Omental fat pad (tissue), 4 donors: Measurements from ENCODE around the gene CECR2. TPM values are rescaled to one million over a fixed set of nuclear protein-coding genes. Genes with fewer than 3 reads are reported as not detected.

Experiments
- ATAC-seq: fragments of 150-250 bp; one replicate; pipeline ENCODE4 v1.9.1; 2016; ENCODE audit warnings: mild to moderate bottlenecking, moderate library complexity; ENCODE audit not compliant: low FRiP score
- DNase-seq: peaks from one replicate; pipeline ENCODE4 v3.0.0-alpha.2; 2019; ENCODE audit warnings: low spot score
- total RNA-seq, 4 donors: library from RNA; depleted of rRNA; stranded (reverse); fragments of >200 nt; gene quantifications; one replicate each; pipeline ENCODE4 v1.1.0, GENCODE V29; 2016
- TF ChIP-seq, protein P1 (sequence below), 3 donors: fragments of 450-650 bp; IDR thresholded peaks; one replicate each; pipeline ENCODE4 v1.5.1; 2016 to 2017; ENCODE audit warnings: antibody characterized with exemption in 3 of 3, mild to moderate bottlenecking in 3 of 3, moderate library complexity in 2 of 3

Gene CECR2
- total RNA-seq, 4 donors from 2014 or later, result 0.24 to 3.9 (median 0.70) TPM

DNA sequence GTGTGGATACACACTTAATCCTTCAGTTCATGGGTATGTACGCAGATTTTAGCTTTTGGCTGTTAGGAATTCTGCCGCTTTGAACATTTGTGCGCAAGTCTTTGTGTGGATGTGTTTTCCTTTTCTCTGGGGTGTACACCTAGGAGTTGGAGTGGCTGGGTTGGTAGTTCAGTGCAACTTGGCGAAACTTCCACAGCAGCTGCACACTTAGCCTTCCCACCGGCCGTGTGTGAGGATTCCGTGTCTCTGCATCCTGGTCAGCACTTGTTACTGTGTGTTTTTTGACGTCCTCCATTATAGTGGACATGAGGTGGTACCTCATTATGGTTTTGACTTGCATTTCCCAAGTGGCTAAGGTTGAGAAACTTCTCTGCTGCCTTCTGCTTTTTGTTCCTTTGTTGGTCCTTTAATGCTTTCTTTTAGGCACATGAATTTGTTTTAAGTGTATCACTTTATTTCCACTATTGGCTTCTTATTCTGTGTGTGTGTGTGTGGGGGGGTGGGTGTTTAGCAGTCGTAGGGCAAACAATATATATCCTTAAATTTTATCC is 121.9 kb downstream of the CECR2 start:
- DNase-seq, result no peak
- TF ChIP-seq, protein P1, sequence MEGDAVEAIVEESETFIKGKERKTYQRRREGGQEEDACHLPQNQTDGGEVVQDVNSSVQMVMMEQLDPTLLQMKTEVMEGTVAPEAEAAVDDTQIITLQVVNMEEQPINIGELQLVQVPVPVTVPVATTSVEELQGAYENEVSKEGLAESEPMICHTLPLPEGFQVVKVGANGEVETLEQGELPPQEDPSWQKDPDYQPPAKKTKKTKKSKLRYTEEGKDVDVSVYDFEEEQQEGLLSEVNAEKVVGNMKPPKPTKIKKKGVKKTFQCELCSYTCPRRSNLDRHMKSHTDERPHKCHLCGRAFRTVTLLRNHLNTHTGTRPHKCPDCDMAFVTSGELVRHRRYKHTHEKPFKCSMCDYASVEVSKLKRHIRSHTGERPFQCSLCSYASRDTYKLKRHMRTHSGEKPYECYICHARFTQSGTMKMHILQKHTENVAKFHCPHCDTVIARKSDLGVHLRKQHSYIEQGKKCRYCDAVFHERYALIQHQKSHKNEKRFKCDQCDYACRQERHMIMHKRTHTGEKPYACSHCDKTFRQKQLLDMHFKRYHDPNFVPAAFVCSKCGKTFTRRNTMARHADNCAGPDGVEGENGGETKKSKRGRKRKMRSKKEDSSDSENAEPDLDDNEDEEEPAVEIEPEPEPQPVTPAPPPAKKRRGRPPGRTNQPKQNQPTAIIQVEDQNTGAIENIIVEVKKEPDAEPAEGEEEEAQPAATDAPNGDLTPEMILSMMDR (IDR thresholded peaks at IDR 0.05), result no peak
- no peak for ATAC-seq

DNA sequence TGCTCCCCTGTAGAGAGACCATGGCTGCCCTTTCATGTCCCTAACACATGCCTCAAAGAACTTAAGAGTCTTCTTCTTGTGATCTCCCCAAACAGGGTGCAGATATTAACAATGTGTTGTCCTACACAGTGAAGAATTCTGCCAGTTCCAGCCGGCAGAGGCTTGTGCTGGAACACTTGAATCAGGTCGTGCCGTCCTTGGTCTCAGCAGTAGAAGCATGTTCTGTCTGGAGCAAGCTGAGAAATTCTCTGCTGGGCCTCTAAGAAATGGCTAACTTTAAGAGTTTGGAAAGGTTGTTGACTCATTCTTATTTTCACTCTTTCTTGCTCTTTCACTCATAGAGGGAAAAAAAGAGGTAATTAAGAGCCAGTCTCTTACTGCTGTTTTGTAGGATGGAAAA is 123.0 kb downstream of the CECR2 start:
- no peak for DNase-seq
- no peak for ATAC-seq
- TF ChIP-seq, protein P1 (IDR thresholded peaks at IDR 0.05), result no peak

DNA sequence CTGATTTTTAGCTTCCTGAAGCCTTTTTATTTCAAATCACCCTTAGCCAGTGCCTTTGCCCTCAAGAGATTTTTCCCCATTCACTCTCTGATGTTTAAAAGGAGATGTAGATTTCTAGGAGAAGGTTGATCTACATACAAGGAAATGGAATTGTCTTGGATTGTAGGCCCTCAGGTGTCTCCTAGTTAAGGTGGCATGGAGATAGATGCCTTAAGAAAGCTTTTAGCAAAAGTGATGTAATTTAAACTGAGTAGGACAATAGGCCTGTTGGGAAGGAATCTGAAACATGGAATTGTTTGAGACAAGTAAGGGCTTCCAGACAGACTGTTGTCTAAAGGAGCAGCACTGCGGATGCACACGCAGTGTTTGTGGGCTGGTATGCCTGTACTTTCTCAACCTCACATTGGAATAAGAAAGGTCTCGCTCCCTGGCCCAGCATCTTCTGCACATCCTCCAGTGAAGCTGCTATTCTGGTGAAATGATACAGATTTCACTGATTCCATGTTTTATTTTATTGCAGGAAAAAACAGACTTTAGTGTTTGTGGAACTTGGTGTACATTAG is 124.2 kb downstream of the CECR2 start:
- ATAC-seq, result no peak
- TF ChIP-seq, protein P1 (IDR thresholded peaks at IDR 0.05), result no peak
- no peak for DNase-seq

DNA sequence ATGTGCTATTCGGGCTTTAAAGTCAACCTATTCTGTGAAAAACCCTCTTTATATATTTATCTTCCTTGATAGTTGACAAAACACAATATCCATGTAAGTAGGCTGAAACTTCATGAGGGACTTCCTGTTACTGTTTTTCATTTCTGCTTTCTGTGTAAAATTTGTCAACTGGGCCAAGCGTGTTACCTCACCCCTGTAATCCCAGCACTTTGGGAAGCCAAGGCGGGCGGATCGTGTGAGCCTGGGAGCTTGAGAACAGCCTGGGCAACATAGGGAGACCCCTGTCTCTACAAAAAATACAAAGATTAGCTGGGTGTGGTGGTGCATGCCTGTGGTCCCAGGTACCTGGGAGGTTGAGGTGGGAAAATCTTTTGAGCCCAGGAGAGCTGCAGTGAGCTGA is 127.6 kb downstream of the CECR2 start:
- TF ChIP-seq, protein P1 (IDR thresholded peaks at IDR 0.05), result no peak
- ATAC-seq (no peak), DNase-seq (no peak)

DNA sequence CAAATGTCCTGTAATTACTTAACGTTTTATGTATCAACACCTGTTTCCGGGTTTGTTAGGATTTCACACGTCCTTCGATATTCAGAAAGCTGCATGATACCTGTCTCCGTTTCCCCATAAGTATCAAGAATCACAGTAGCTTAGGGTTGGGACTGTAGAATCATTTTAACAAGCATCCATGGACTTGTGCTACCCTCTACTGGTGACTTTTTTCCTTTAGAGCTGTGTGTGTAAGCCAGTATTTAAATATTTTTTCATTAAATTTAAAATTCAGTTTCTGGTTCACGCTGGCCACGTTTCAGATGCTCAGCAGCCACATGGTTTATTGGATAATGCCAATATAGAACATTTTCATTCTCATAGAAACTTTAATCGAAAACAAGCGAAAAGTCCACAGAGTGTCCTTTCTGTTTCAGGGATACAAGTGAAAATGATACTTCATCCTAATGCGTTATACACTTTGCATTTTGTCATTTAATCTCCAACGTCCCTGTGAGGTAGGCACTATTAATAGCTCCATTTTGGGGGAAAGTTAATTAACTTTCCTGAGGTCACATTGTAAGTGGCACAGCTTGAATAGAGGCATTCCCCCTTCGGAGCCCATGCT is 132.5 kb downstream of the CECR2 start:
- no peak for ATAC-seq
- DNase-seq, result no peak

DNA sequence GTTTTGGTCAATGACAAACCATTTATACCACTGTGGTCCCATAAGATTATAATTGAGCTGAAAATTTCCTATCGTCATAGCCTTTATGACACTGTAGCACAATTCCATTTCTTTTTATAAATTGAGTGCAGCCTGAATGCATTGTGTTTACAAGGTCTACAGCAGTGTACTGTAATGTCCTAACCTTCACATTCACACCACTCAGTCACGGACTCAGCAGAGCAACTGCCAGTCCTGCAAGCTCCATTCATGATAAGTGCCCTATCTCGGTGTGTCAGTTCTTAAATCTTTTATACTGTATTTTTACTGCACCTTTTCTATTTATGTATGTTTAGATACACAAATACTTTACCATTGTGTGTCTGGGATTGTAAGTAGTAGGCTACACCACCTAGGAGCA is 138.8 kb downstream of the CECR2 start:
- TF ChIP-seq, protein P1 (IDR thresholded peaks at IDR 0.05), result no peak
- no peak for ATAC-seq
- DNase-seq, result no peak

More for the DNA sequence above, 132.5 kb downstream of the CECR2 start:
- TF ChIP-seq, protein P1 (IDR thresholded peaks at IDR 0.05), result no peak

DNA sequence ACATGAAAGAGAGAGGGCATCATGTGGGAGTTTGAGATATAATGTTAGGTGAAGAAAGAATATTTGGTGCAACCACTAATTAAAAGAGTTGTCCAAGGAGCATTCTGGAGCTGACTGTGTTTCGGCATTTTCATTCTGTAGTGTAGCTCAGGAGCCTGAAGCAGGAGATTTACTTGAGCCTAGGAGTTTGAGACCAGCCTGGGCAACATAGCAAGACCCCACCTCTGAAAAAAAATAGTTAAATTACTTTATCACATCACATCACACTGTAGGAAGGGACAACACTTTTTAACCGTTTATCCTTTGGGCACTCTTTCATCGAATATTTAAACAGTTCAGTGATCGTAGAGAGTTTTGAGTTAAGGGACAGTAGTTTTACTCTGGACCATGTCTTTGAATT is 143.7 kb downstream of the CECR2 start:
- DNase-seq (no peak), ATAC-seq (no peak)
- TF ChIP-seq, protein P1 (IDR thresholded peaks at IDR 0.05), result no peak
